Effector memory CD4-positive, alpha-beta T cell (primary cell): ENCODE measurements around the gene RASGRF1.
"Not testable (repeated sequence)": the region's sequence is repeated elsewhere in the genome, so short reads cannot be mapped to it uniquely, and the experiment has no call there.

ENCODE experiments used
- DNase-seq, 3 donors: peaks; one replicate each; pipeline ENCODE4 v3.0.0-alpha.2; 2020
- H3K27ac ChIP-seq: 2 replicates; pipeline ENCODE4 v1.7.0; 2013; ENCODE audit warnings: mild to moderate bottlenecking, low read length, moderate library complexity; ENCODE audit not compliant: insufficient read depth, poor library complexity, severe bottlenecking
- H3K27me3 ChIP-seq: replicated peaks from 2 replicates; pipeline ENCODE4 v1.7.0; 2013; ENCODE audit warnings: mild to moderate bottlenecking, low read length; ENCODE audit not compliant: insufficient read depth, control insufficient read depth, poor library complexity, severe bottlenecking
- H3K36me3 ChIP-seq: 2 replicates; pipeline ENCODE4 v1.7.0; 2013; ENCODE audit warnings: mild to moderate bottlenecking, low read length, moderate library complexity; ENCODE audit not compliant: control insufficient read depth, insufficient read depth
- H3K4me1 ChIP-seq: 2 replicates; pipeline ENCODE4 v1.7.0; 2013; ENCODE audit warnings: low read length, mild to moderate bottlenecking; ENCODE audit not compliant: control insufficient read depth, insufficient read depth, poor library complexity, severe bottlenecking
- H3K4me3 ChIP-seq: 2 replicates; pipeline ENCODE4 v1.7.0; 2013; ENCODE audit warnings: low read length, low read depth, mild to moderate bottlenecking; ENCODE audit not compliant: insufficient read depth, poor library complexity, severe bottlenecking
- H3K9me3 ChIP-seq: 2 replicates; pipeline ENCODE4 v1.7.0; 2013; ENCODE audit warnings: mild to moderate bottlenecking, low read length, moderate library complexity; ENCODE audit not compliant: control insufficient read depth

The RASGRF1 gene

GRCh38 chr15:78929536-78930264, 160.9 kb downstream of the RASGRF1 start:
- H3K27ac ChIP-seq: no peak overlapping the region
- no peaks in the 10 kb centered on the region for H3K27me3 ChIP-seq
- H3K4me3 ChIP-seq: no peak overlapping the region
- H3K4me1 ChIP-seq: no peaks in the 10 kb centered on the region
- H3K36me3 ChIP-seq: peaks cover 19% of the 10 kb centered on the region
- no peaks in the 10 kb centered on the region for H3K9me3 ChIP-seq
- DNase-seq: no peak

GRCh38 chr15:78928616-78929093, 161.9 kb downstream of the RASGRF1 start:
- no peak for DNase-seq
- Histone ChIP-seq H3K9me3 (no peaks in the 10 kb centered on the region), H3K4me1 (no peaks in the 10 kb centered on the region), H3K36me3 (peaks cover 26% of the 10 kb centered on the region), H3K27ac (no peak overlapping the region), H3K27me3 (no peaks in the 10 kb centered on the region), H3K4me3 (no peak overlapping the region)

GRCh38 chr15:78928176-78928575, 162.4 kb downstream of the RASGRF1 start:
- not testable (repeated sequence) for DNase-seq, H3K4me3 ChIP-seq, H3K9me3 ChIP-seq, H3K4me1 ChIP-seq, H3K27me3 ChIP-seq, H3K27ac ChIP-seq
- peaks cover 29% of the 10 kb centered on the region for H3K36me3 ChIP-seq

- H3K4me3 ChIP-seq: no peak overlapping the region
- H3K27me3 ChIP-seq: no peaks in the 10 kb centered on the region
- H3K36me3 ChIP-seq: peaks cover 36% of the 10 kb centered on the region
- no peak overlapping the region for H3K27ac ChIP-seq
- no peaks in the 10 kb centered on the region for H3K9me3 ChIP-seq
- DNase-seq: no peak
- H3K4me1 ChIP-seq: no peaks in the 10 kb centered on the region
These were observed 163.3 kb downstream of the RASGRF1 start for GRCh38 chr15:78927077-78927790.

DNA sequence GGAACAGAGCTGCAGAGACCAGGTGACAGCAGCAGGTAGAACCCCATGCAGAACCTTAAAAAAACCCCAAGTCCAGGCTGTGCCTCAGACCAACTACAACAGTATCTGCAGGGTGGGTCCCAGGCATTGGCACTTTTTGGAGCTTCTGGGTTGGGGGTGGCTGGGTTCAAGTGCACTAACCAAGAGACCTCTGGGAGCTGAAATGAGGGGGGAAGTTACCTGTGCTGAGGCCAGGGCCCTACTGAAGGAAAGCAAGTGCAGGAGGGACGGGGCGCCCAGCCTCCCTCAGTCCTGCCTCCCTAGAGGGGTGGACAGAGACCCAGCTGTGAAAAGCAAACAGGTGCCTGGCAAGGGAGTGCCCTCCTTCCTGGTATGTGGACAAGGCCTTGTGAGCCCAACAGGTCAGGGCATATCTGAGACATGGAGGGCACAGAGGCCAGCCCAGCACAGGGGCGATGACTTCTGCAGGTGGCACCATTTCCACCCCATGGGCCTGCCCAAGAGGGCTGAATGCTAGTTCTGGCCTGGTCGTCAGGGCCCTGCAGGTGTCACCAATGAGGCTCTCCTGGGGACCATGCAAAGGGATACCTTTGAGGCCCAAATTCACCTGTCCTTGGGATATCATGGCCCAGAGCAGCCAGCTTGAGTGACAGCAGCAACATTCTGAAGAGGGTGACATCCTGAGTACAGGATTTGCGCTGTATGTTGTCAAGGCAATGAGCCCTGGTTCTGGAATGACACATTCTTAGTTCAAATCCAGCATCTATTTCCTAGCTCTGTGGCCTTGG, 164.4 kb downstream of the RASGRF1 start:
- Histone ChIP-seq H3K4me3 (no peak overlapping the region), H3K27me3 (no peaks in the 10 kb centered on the region), H3K4me1 (no peaks in the 10 kb centered on the region), H3K27ac (no peak overlapping the region), H3K36me3 (peaks cover 43% of the 10 kb centered on the region), H3K9me3 (no peaks in the 10 kb centered on the region)
- no peak for DNase-seq

DNA sequence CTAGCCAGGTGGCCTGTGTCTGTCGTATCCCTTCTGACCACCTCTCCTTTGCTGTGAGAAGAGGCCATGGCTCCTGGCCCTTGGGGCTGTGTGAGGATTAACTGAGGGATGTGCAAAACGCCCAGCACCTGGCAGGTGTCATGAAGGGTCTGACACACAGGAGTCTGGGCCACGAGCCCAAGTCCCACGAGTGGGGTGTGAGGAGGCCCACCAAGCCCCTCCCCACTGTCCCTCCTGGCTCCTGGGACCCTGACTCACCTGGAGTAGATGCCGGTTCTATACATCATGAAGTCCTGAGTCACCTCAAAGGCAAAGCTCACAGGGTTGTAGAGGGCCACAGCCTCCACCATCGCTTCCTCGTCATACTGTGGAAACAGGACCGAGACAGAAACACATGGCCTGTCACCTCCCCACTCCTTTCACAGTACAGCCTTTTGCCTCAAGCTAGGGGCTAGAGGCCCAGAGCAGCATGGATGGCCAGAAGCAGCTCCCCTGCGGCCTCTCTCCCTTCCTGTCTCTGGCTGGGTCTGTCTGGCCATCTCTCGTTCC, 165.4 kb downstream of the RASGRF1 start:
- Histone ChIP-seq H3K4me3 (no peak overlapping the region), H3K27ac (no peak overlapping the region), H3K4me1 (no peaks in the 10 kb centered on the region), H3K36me3 (peaks cover 48% of the 10 kb centered on the region), H3K27me3 (no peaks in the 10 kb centered on the region), H3K9me3 (no peaks in the 10 kb centered on the region)
- no peak for DNase-seq

DNA sequence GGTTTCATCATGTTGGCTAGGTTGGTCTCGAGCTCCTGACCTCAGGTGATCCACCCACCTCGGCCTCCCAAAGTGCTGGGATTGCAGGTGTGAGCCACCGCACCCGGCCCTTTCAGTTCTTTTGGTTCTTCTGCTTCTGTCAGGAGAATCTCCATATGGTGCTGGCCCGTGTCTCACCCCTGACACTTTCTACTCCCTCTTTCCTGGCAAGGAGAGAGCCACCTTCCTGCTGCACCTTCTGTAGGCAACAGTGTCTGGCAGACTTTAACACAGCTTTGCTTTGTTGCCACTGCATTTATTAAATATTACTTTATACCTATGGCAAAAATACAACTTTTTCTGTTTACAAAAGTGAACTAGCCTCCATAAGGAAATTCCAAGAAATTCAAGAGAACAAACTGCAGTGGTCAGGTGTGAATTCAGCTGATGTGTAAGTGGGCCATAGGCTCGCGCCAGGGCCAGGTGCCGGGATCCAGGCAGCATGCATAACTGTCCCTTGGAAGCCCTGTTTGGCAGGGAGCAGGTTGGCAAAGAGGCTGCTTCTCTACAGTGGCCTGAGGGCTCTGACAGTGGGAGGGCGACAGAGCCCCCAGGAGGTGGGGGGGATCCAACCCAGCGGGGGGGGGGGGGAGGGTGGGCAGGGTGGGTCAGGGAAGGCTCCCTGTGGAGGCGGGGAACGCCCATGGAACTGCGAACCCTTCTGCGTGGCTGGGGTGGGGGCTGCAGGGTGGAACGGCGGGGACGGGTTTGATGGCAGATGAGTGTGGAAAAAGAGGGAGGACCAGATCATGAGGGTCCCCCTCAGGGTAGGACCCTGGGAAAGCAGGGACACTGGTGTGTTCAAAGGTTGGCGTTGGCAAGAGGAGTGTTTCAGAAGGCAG, 166.9 kb downstream of the RASGRF1 start:
- Histone ChIP-seq H3K27ac (no peak overlapping the region), H3K36me3 (peaks cover 54% of the 10 kb centered on the region), H3K9me3 (no peaks in the 10 kb centered on the region), H3K4me1 (no peaks in the 10 kb centered on the region), H3K4me3 (no peak overlapping the region), H3K27me3 (no peaks in the 10 kb centered on the region)
- DNase-seq: no peak

DNA sequence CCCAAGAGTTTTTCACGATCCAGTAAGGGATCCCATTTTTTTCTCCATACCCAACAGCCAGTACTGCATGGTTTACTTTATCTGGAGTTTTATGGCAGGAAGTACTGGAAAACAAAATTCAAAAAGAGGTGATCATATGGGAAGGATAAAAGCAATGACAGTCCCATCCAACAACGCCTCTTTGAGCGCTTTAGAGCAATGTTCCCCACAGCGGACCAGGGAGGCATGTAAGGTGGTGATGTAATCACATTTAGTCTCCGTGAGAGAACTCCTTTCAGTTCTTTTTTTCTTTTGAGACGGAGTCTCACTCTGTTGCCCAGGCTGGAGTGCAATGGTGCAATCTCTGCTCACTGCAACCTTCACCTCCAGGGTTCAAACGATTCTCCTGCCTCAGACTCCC, 167.6 kb downstream of the RASGRF1 start:
- H3K27me3 ChIP-seq: no peaks in the 10 kb centered on the region
- H3K36me3 ChIP-seq: peaks cover 55% of the 10 kb centered on the region
- H3K4me1 ChIP-seq: no peaks in the 10 kb centered on the region
- no peak overlapping the region for H3K27ac ChIP-seq
- no peak for DNase-seq
- no peaks in the 10 kb centered on the region for H3K9me3 ChIP-seq
- H3K4me3 ChIP-seq: no peak overlapping the region

DNA sequence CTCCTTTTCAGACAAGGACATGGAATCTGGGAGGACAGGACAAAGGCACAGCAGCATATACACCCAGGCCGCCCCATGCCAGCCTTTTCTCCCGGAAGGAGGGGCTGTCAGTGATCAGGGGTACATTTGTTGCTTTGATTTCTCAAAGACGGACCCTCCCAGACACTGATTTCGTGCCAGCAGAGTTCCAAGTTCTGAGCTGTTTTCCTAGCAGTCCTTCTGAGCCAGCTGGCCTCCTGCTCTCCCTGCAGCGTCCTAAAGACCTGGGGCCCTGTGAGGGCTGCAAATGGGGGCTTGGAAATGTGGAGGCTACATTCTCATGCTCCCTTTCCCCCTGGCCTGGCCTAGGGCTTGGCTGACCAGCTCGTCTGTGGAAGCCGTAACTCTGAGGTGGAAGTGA, 168.1 kb downstream of the RASGRF1 start:
- H3K27me3 ChIP-seq: no peaks in the 10 kb centered on the region
- H3K27ac ChIP-seq: no peak overlapping the region
- H3K4me3 ChIP-seq: no peak overlapping the region
- no peaks in the 10 kb centered on the region for H3K9me3 ChIP-seq
- DNase-seq: no peak
- no peaks in the 10 kb centered on the region for H3K4me1 ChIP-seq
- H3K36me3 ChIP-seq: peaks cover 60% of the 10 kb centered on the region
